Activated CD8-positive, alpha-beta memory T cell treated with anti-CD3 and anti-CD28 coated beads, Interleukin-2, amount 50 U/mL, for 48 hours (primary cell): ENCODE results near the gene NOS1AP.

Experiments
- DNase-seq: peaks from one replicate; pipeline ENCODE4 v3.0.0-alpha.2; 2020

Gene NOS1AP

GRCh38 chr1:162305969-162306368, 236.5 kb downstream of the NOS1AP start:
- no peak for DNase-seq

GRCh38 chr1:162310337-162310736, 240.8 kb downstream of the NOS1AP start:
- no peak for DNase-seq

GRCh38 chr1:162314206-162314605, 244.7 kb downstream of the NOS1AP start:
- no peak for DNase-seq

- no peak for DNase-seq
These were observed 246.2 kb downstream of the NOS1AP start for GRCh38 chr1:162315673-162316072.

GRCh38 chr1:162316187-162316586, 246.7 kb downstream of the NOS1AP start:
- DNase-seq, result no peak

- DNase-seq, result no peak
These were observed 248.1 kb downstream of the NOS1AP start for GRCh38 chr1:162317621-162318020.

- DNase-seq, result no peak
These were observed 250.1 kb downstream of the NOS1AP start for GRCh38 chr1:162319493-162320175.

- no peak for DNase-seq
These were observed 252.4 kb downstream of the NOS1AP start for GRCh38 chr1:162321809-162322422.

- DNase-seq, result no peak
These were observed 253.5 kb downstream of the NOS1AP start for GRCh38 chr1:162323023-162323422.

GRCh38 chr1:162324396-162324795, 254.9 kb downstream of the NOS1AP start:
- DNase-seq, result no peak

- DNase-seq, result no peak
These were observed 257.1 kb downstream of the NOS1AP start for GRCh38 chr1:162326559-162326958.

GRCh38 chr1:162327144-162327787, 257.8 kb downstream of the NOS1AP start:
- no peak for DNase-seq

- no peak for DNase-seq
These were observed 258.3 kb downstream of the NOS1AP start for GRCh38 chr1:162327788-162328165.

GRCh38 chr1:162328512-162328911, 259.0 kb downstream of the NOS1AP start:
- no peak for DNase-seq

GRCh38 chr1:162329826-162330225, 260.3 kb downstream of the NOS1AP start:
- no peak for DNase-seq

GRCh38 chr1:162333991-162334390, 264.5 kb downstream of the NOS1AP start:
- no peak for DNase-seq

GRCh38 chr1:162335126-162335525, 265.6 kb downstream of the NOS1AP start:
- DNase-seq, result no peak

GRCh38 chr1:162336621-162337285, 267.3 kb downstream of the NOS1AP start:
- no peak for DNase-seq

GRCh38 chr1:162342452-162342983, 273.0 kb downstream of the NOS1AP start:
- DNase-seq, result no peak

- no peak for DNase-seq
These were observed 274.0 kb downstream of the NOS1AP start for GRCh38 chr1:162343470-162343869.

- DNase-seq, result no peak
These were observed 277.8 kb downstream of the NOS1AP start for GRCh38 chr1:162347281-162347680.

GRCh38 chr1:162349635-162350330, 280.3 kb downstream of the NOS1AP start:
- no peak for DNase-seq
